HEK293 (cell line): Measurements from ENCODE around the gene ITSN1.

Experiments used
- BCL6B ChIP-seq: fragments of 450-650 bp; formaldehyde crosslinking; IDR thresholded peaks from 2 replicates; pipeline ENCODE4 v1.5.1; 2017; ENCODE audit warnings: missing biosample characterization, missing genetic modification characterization
- CTCF ChIP-seq: fragments of 450-650 bp; formaldehyde crosslinking; IDR thresholded peaks from 2 replicates; pipeline ENCODE4 v1.5.1; 2016; ENCODE audit warnings: missing biosample characterization, missing genetic modification characterization
- MZF1 ChIP-seq: fragments of 450-650 bp; formaldehyde crosslinking; IDR thresholded peaks from 2 replicates; pipeline ENCODE4 v1.5.1; 2017; ENCODE audit warnings: missing biosample characterization, missing genetic modification characterization, borderline replicate concordance
- PRDM10 ChIP-seq: fragments of 450-650 bp; formaldehyde crosslinking; IDR thresholded peaks from 2 replicates; pipeline ENCODE4 v1.5.1; 2016; ENCODE audit warnings: missing biosample characterization, missing genetic modification characterization
- SCRT1 ChIP-seq: fragments of 450-650 bp; formaldehyde crosslinking; IDR thresholded peaks from 2 replicates; pipeline ENCODE4 v1.5.1; 2016; ENCODE audit warnings: missing biosample characterization, missing genetic modification characterization, borderline replicate concordance
- YY1 ChIP-seq: fragments of 450-650 bp; formaldehyde crosslinking; IDR thresholded peaks from 2 replicates; pipeline ENCODE4 v1.5.1; 2018; ENCODE audit warnings: missing biosample characterization, missing genetic modification characterization
- ZBTB11 ChIP-seq: fragments of 450-650 bp; formaldehyde crosslinking; conservative IDR thresholded peaks from 2 replicates; pipeline ENCODE4 v1.5.1; 2016; ENCODE audit warnings: low read depth, missing biosample characterization, missing genetic modification characterization
- ZBTB26 ChIP-seq: fragments of 450-650 bp; formaldehyde crosslinking; optimal IDR thresholded peaks from 2 replicates; pipeline ENCODE3; 2016; ENCODE audit warnings: missing biosample characterization, mild to moderate bottlenecking, missing genetic modification characterization
- ZBTB44 ChIP-seq: fragments of 450-650 bp; IDR thresholded peaks from 2 replicates; pipeline ENCODE4 v1.5.1; 2018; ENCODE audit warnings: missing biosample characterization, mild to moderate bottlenecking, missing genetic modification characterization
- ZBTB7A ChIP-seq: fragments of 450-650 bp; formaldehyde crosslinking; IDR thresholded peaks from 2 replicates; pipeline ENCODE4 v1.5.1; 2016; ENCODE audit warnings: low read depth, missing biosample characterization, missing genetic modification characterization
- ZBTB8A ChIP-seq: fragments of 450-650 bp; formaldehyde crosslinking; IDR thresholded peaks from 2 replicates; pipeline ENCODE4 v1.5.1; 2016; ENCODE audit warnings: missing biosample characterization, missing genetic modification characterization
- ZFP69B ChIP-seq: fragments of 450-650 bp; formaldehyde crosslinking; IDR thresholded peaks from 2 replicates; pipeline ENCODE4 v1.5.1; 2016; ENCODE audit warnings: missing biosample characterization, missing genetic modification characterization
- ZNF132 ChIP-seq: fragments of 450-650 bp; formaldehyde crosslinking; IDR thresholded peaks from 2 replicates; pipeline ENCODE4 v1.5.1; 2017; ENCODE audit warnings: missing biosample characterization, missing genetic modification characterization, borderline replicate concordance
- ZNF146 ChIP-seq: fragments of 450-650 bp; formaldehyde crosslinking; IDR thresholded peaks from 2 replicates; pipeline ENCODE4 v1.5.1; 2016; ENCODE audit warnings: missing biosample characterization, missing genetic modification characterization
- ZNF184 ChIP-seq: fragments of 450-650 bp; IDR thresholded peaks from 2 replicates; pipeline ENCODE4 v1.5.1; 2018; ENCODE audit warnings: missing biosample characterization, mild to moderate bottlenecking, missing genetic modification characterization
- ZNF19 ChIP-seq: fragments of 450-650 bp; formaldehyde crosslinking; IDR thresholded peaks from 2 replicates; pipeline ENCODE4; 2016; ENCODE audit warnings: missing biosample characterization, missing genetic modification characterization, low read depth
- ZNF366 ChIP-seq: fragments of 450-650 bp; formaldehyde crosslinking; conservative IDR thresholded peaks from 2 replicates; pipeline ENCODE4 v1.5.1; 2016; ENCODE audit warnings: missing biosample characterization, missing genetic modification characterization
- ZNF404 ChIP-seq: fragments of 450-650 bp; formaldehyde crosslinking; IDR thresholded peaks from 2 replicates; pipeline ENCODE4 v1.5.1; 2017; ENCODE audit warnings: missing biosample characterization, missing genetic modification characterization
- ZNF433 ChIP-seq: fragments of 450-650 bp; formaldehyde crosslinking; IDR thresholded peaks from 2 replicates; pipeline ENCODE4 v1.5.1; 2016; ENCODE audit warnings: missing biosample characterization, missing genetic modification characterization, low read depth
- ZNF501 ChIP-seq: fragments of 450-650 bp; formaldehyde crosslinking; IDR thresholded peaks from 2 replicates; pipeline ENCODE4 v1.5.1; 2016; ENCODE audit warnings: missing biosample characterization, missing genetic modification characterization
- ZNF548 ChIP-seq: fragments of 450-650 bp; formaldehyde crosslinking; IDR thresholded peaks from 2 replicates; pipeline ENCODE4 v1.5.1; 2016; ENCODE audit warnings: missing biosample characterization, missing genetic modification characterization
- ZNF596 ChIP-seq: fragments of 450-650 bp; IDR thresholded peaks from 2 replicates; pipeline ENCODE4 v1.5.0; 2018; ENCODE audit warnings: missing biosample characterization, mild to moderate bottlenecking, missing genetic modification characterization, moderate library complexity
- ZNF658 ChIP-seq: fragments of 450-650 bp; formaldehyde crosslinking; IDR thresholded peaks from 2 replicates; pipeline ENCODE4; 2016; ENCODE audit warnings: missing biosample characterization, missing genetic modification characterization
- ZNF692 ChIP-seq: fragments of 450-650 bp; formaldehyde crosslinking; IDR thresholded peaks from 2 replicates; pipeline ENCODE4 v1.5.1; 2016; ENCODE audit warnings: missing biosample characterization, missing genetic modification characterization
- ZXDB ChIP-seq: fragments of 450-650 bp; formaldehyde crosslinking; IDR thresholded peaks from 2 replicates; pipeline ENCODE4 v1.5.1; 2016; ENCODE audit warnings: missing biosample characterization, missing genetic modification characterization

ITSN1 gene

GRCh38 chr21:33641352-33642026, 812 bp upstream of the ITSN1 start, which contains the start of gene CRYZL1 (continued):
- TF ChIP-seq ZBTB26 (tag by site-specific recombination) (no peak), ZNF19 (tag by site-specific recombination) (no peak), ZNF596 (no peak), MZF1 (tag by site-specific recombination) (no peak), ZBTB7A (tag by site-specific recombination) (no peak; the same call in 1 of the 2 replicates), ZNF433 (tag by site-specific recombination) (no peak), ZNF404 (no peak), ZNF501 (tag by site-specific recombination) (no peak), PRDM10 (peak; percentile 98), ZNF548 (tag by site-specific recombination) (no peak), ZXDB (tag by site-specific recombination) (peak; percentile 86), YY1 (tag by site-specific recombination) (no peak; the same call in 1 of the 2 replicates), ZNF658 (tag by site-specific recombination) (no peak), ZNF146 (tag by site-specific recombination) (0 out of 2 replicates have a peak, but pooled peaks have one; percentile 4), ZNF366 (tag by site-specific recombination) (no peak; the same call in 1 of the 2 replicates), ZBTB11 (tag by site-specific recombination) (0 out of 2 replicates have a peak, but pooled peaks have one; percentile 30), BCL6B (tag by site-specific recombination) (no peak), ZNF132 (tag by site-specific recombination) (no peak), ZNF184 (tag by site-specific recombination) (peak; percentile 51), ZBTB8A (tag by site-specific recombination) (peak; percentile 34), CTCF (tag by site-specific recombination) (no peak), ZFP69B (tag by site-specific recombination) (peak; percentile 53; the same call in 1 of the 2 replicates), ZNF692 (tag by site-specific recombination) (peak; percentile 84), SCRT1 (no peak), ZBTB44 (tag by site-specific recombination) (no peak)
